Measurements from ENCODE around the gene FBXO30. TPM values are rescaled to one million over a fixed set of nuclear protein-coding genes. Genes with fewer than 3 reads are reported as not detected.

Gene FBXO30
- total RNA-seq, 2 donors from 2014 or later = 5.4 to 9.0 TPM

DNA sequence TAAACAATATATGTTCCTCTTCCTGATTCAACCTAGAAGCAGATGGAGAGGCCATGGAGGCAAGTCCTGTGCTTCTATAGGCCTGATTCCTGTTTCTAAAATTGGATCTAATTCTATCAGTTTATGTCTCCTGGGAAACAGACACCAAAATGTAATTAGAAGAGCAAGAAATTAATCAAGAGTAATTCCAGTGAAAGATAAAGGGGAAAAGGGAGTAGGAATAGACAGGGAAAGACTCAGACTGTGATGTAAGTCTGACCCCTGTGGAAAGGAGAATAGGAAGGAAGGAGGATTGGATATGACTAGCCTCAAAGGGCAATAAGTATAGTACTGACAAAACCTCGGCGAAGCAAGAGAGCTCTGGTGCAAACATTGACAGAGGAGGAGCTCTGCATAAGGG, 33.9 kb upstream of the FBXO30 start:
- H3K4me1 ChIP-seq = no peaks in the 10 kb centered on the region
- H3K36me3 ChIP-seq = no peaks in the 10 kb centered on the region
- H3K4me3 ChIP-seq = no peak overlapping the region
- intact Hi-C loops (cut with DNase I) = no loop called here
- H3K9me3 ChIP-seq = no peaks in the 10 kb centered on the region
- TF ChIP-seq, protein P1, sequence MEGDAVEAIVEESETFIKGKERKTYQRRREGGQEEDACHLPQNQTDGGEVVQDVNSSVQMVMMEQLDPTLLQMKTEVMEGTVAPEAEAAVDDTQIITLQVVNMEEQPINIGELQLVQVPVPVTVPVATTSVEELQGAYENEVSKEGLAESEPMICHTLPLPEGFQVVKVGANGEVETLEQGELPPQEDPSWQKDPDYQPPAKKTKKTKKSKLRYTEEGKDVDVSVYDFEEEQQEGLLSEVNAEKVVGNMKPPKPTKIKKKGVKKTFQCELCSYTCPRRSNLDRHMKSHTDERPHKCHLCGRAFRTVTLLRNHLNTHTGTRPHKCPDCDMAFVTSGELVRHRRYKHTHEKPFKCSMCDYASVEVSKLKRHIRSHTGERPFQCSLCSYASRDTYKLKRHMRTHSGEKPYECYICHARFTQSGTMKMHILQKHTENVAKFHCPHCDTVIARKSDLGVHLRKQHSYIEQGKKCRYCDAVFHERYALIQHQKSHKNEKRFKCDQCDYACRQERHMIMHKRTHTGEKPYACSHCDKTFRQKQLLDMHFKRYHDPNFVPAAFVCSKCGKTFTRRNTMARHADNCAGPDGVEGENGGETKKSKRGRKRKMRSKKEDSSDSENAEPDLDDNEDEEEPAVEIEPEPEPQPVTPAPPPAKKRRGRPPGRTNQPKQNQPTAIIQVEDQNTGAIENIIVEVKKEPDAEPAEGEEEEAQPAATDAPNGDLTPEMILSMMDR (IDR thresholded peaks at IDR 0.05) = no peak
- DNase-seq = no peak
- H3K9ac ChIP-seq (ENCODE audit: low read depth in 2 of 2, low read length in 2 of 2) = no peak overlapping the region
- H3K27me3 ChIP-seq = no peaks in the 10 kb centered on the region
- no peak overlapping the region for H3K27ac ChIP-seq

DNA sequence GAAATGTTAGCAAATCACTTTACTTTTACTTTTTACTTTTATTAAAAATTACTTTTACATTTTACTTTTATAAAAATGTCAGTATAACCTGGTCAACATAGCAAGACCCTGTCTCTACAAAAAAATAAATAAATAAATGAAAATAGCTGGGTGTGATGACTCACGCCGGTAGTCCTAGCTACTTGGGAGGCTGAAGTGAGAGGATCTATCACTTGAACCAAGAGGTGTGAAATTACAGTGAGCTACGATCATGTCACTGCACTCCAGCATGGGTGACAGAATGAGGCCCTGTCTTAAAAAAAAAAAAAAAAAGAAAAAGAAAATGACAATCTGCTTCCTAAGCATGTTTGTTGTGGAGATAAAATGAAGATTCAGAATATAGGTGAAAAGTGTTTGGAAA, 31.0 kb upstream of the FBXO30 start:
- intact Hi-C loops (cut with DNase I) = no loop called here
- Histone ChIP-seq H3K4me3 (no peak overlapping the region), H3K4me1 (no peaks in the 10 kb centered on the region), H3K9ac (ENCODE audit: low read depth in 2 of 2, low read length in 2 of 2) (no peak overlapping the region), H3K27me3 (no peaks in the 10 kb centered on the region), H3K36me3 (no peaks in the 10 kb centered on the region), H3K27ac (no peak overlapping the region), H3K9me3 (no peaks in the 10 kb centered on the region)
- DNase-seq = no peak
- TF ChIP-seq, protein P1 (IDR thresholded peaks at IDR 0.05) = no peak

DNA sequence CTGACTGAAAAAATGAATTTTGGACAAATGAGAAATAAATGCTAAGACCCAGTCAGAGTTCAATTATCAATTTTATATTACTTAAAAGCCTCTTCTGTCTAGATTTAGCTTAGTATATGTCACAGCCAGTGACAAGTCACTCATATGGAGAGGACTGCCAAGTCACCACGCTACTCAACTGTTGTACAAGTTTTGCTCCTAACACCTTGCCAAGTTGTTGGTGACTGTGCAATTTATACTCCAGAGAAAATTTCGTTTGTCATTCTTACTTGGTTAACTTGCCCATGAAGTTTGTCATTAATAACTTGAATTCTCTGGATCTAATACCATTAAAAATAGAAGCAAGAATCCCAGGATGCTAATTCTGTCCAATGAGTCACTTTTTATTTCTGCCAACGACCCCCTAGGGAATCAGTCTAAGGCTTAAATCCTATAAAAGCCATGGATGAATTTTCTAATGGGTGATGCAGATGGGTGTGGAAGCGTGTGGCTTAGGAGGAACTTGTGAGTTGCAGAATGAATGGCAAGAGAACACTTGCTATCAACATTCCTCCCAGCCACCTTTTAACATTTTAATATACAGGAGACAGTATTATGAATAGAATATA, 30.4 kb upstream of the FBXO30 start:
- H3K27me3 ChIP-seq = no peaks in the 10 kb centered on the region
- no peak for DNase-seq
- no peaks in the 10 kb centered on the region for H3K36me3 ChIP-seq
- H3K9me3 ChIP-seq = no peaks in the 10 kb centered on the region
- no peak overlapping the region for H3K9ac ChIP-seq (ENCODE audit: low read depth in 2 of 2, low read length in 2 of 2)
- intact Hi-C loops (cut with DNase I) = no loop called here
- H3K27ac ChIP-seq = no peak overlapping the region
- no peak overlapping the region for H3K4me3 ChIP-seq
- no peaks in the 10 kb centered on the region for H3K4me1 ChIP-seq
- TF ChIP-seq, protein P1 (IDR thresholded peaks at IDR 0.05) = no peak

DNA sequence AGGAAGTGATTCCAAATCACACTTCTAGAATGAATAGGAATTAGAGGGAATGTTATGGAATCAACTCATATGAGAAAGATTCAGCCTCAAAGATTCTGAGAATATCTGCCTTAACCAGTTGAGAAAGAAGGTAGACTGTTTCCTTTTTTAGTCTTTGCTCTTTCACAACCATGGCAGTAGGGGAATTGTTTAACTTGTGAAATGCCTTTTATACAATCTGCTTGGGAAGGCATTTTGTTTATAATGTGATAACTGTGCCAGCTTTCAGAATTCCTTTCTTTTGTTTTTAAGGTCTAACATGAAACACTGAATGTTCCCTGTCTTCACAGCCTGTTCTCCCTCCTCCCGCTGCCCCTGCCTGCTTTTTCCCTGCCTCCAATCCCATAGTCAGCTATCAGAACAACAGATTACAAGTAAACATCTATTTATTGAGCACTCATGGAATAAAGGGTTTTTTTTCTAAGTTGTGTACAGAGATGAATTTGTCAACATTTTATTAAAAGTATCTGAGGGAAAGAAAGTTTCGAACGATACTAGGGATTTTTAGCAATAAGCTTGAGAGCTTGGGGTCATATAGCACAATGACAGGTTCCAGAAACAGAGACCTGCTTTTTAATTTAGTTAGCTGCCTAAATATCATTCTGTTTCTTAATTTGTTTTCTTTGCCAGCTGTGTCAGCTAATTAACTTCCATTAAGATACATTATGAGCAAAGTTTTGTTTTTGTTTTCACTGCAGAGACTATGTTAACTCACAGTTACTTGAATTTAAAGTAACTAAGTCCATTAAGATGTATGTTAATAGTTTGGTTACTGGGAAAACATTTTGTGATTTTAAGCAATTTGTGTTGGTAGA, 28.3 kb upstream of the FBXO30 start:
- intact Hi-C loops (cut with DNase I) = no loop called here
- Histone ChIP-seq H3K9ac (ENCODE audit: low read depth in 2 of 2, low read length in 2 of 2) (no peak overlapping the region), H3K27me3 (no peaks in the 10 kb centered on the region), H3K36me3 (no peaks in the 10 kb centered on the region), H3K27ac (no peak overlapping the region), H3K9me3 (no peaks in the 10 kb centered on the region), H3K4me3 (no peak overlapping the region), H3K4me1 (no peaks in the 10 kb centered on the region)
- TF ChIP-seq, protein P1 (IDR thresholded peaks at IDR 0.05) = no peak
- no peak for DNase-seq

DNA sequence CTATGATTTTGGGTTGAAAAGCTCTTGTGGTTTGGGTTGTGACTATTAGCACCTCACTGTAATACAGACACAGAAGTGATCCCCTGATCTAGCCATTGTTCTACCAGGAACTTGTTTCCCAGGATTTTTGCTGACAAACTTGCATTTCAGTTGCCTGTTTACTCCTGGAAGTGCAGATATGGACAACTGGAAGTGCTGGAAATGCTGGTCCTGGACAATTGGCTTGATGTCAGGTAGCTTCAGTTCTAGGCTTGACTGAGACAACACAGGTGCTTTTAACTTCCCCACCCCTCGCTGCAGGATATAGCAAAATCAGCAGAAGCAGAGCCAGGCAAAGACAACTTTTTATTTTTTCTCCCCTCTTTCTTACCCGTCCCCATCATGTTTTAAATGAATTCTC, 27.1 kb upstream of the FBXO30 start:
- intact Hi-C loops (cut with DNase I) = no loop called here
- no peak overlapping the region for H3K9ac ChIP-seq (ENCODE audit: low read depth in 2 of 2, low read length in 2 of 2)
- no peak overlapping the region for H3K4me3 ChIP-seq
- H3K27ac ChIP-seq = no peak overlapping the region
- no peak for DNase-seq
- no peaks in the 10 kb centered on the region for H3K27me3 ChIP-seq
- TF ChIP-seq, protein P1 (IDR thresholded peaks at IDR 0.05) = no peak
- no peaks in the 10 kb centered on the region for H3K4me1 ChIP-seq
- no peaks in the 10 kb centered on the region for H3K9me3 ChIP-seq
- H3K36me3 ChIP-seq = no peaks in the 10 kb centered on the region

All from colonic mucosa (tissue), 4 donors.